ENCODE data around the gene DAW1.

- TF ChIP-seq POLR2A (IDR thresholded peaks at IDR 0.05): no peak
- TF ChIP-seq CTCF (IDR thresholded peaks at IDR 0.05): no peak
Observed at GRCh38 chr2:227908266-227909054, 37.0 kb downstream of the DAW1 start.

Data from adrenal gland (tissue), 5 donors.